Stimulated activated CD4-positive, alpha-beta T cell treated with anti-CD3 and anti-CD28 coated beads, Interleukin-12 subunit alpha, Interleukin-12 subunit beta, amount 100 ng/mL, for 24 hours (primary cell): Measurements from ENCODE around the gene SLFN12L.

Experiments used
- DNase-seq, 2 experiments: peaks; one replicate each; pipeline ENCODE4 v3.0.0-alpha.2; 2020; ENCODE audit warnings: low read depth in 2 of 2

Gene SLFN12L

GRCh38 chr17:35432176-35433074, 105.1 kb downstream of the SLFN12L start, which contains the start of gene SLFN12:
Gene SLFN12, minus strand, starts transcription at chr17:35432500. Its CDS starts 9,472 bp downstream, at chr17:35423028.
- DNase-seq, result no peak

GRCh38 chr17:35429702-35430101, 107.8 kb downstream of the SLFN12L start:
- DNase-seq, result no peak

- DNase-seq, result no peak
These were observed 109.2 kb downstream of the SLFN12L start for GRCh38 chr17:35428229-35428628.

GRCh38 chr17:35423761-35424160, 113.7 kb downstream of the SLFN12L start:
- no peak for DNase-seq
